GM19463 (cell line): Measurements from ENCODE around the gene SPDYE16.
"Not testable (repeated sequence)": the region's sequence is repeated elsewhere in the genome, so short reads cannot be mapped to it uniquely, and the experiment has no call there.

ENCODE experiments used
- ATAC-seq: cut with Tn5 transposase; IDR thresholded peaks from one replicate; pipeline ENCODE4 v1.9.1; 2021; ENCODE audit warnings: mild to moderate bottlenecking, moderate library complexity; ENCODE audit not compliant: unreplicated experiment

SPDYE16 gene

DNA sequence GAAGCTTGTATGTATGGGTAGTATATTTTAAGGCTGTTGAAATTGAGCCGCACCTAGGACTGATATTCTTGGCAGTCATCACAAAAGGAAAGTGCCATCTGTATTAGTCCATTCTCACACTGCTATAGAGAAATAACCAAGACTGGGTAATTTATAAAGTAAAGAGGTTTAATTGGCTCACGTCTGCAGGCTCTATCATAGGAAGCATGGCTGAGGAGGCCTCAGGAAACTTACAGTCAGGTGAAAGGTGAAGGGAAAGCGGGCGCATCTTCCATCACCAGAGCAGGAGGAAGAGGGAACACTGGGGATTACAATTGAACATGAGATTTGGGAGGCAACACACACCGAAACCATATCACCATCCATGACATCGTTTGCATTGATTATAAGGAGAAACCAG is 8.9 kb upstream of the SPDYE16 start:
- not testable (repeated sequence) for ATAC-seq

DNA sequence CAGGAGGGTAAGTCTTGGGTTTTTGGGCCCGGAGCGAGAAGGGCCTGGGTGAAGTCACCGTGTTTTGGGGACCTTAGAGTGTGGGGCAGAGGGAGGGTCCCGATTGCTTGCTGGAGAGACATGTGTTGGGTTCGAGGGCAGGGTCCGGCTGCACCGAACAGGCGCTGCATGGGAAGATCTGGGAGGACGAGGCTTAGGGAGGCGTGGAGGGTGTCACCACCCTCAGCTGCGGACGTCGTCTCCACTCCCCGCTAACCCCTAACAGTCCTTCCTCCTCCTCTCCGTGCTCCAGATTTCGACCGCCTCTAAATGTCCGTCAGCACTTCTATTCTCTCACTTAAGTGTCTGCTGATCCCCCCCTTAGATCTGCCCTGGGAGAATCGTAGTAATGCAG is 6.8 kb upstream of the SPDYE16 start:
- ATAC-seq = not testable (repeated sequence)

DNA sequence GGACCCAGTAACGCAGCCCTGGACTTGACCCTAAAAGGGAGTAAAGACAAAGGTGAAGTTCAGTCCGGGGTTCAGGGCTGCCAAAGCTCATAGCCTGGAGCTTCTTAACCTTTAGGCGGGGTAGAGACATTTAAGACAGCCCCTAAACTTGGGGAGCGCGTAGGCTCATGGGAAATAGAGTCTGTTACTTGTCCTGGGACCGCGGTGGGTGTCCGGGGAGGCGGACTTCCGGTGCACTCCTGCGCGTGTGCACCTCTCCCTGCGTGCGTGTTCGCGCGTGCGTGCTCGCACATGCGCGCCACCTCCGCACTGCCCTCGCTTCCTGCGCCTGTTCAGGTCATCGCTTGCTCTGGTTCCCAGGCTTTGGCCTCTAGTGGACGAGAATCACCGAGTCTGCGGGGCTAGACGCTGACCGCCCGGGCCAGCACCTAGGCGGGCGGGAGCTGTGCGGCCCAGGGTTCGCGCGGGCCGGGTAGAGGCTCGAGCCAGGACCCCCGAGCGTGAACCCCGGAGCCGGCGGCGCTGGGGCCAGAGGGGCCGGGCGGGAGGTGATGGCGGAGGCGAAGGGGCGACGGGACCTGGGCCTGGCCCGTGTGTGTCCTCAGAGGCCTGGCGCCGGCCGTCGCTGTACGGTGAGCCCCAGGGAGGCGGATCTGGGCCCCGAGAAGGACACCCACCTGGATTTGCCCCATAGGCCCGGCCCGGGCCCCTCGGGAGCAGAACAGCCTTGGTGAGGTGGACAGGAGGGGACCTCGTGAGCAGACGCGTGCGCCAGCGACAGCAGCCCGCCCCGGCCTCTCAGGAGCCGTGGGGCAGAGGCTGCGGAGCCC is 6.1 kb upstream of the SPDYE16 start:
- ATAC-seq = peak; percentile 98

DNA sequence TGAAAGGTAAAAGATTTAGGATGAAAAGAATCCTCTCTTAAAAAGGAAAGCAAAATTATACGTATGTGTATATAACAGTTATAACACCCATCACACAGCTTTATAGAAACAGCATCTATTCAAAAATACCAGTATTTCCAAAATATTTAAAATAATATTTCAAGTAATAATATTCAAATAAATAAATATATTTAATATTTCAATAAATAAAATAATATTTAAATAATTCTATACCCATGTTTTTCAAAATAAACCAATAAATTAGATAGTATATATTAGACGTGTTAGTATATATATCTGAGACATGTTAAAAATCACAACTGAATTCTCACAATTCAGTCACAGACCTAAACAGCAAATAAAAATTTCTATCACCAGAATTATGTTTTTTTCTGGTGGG is 11.5 kb downstream of the SPDYE16 start:
- not testable (repeated sequence) for ATAC-seq

DNA sequence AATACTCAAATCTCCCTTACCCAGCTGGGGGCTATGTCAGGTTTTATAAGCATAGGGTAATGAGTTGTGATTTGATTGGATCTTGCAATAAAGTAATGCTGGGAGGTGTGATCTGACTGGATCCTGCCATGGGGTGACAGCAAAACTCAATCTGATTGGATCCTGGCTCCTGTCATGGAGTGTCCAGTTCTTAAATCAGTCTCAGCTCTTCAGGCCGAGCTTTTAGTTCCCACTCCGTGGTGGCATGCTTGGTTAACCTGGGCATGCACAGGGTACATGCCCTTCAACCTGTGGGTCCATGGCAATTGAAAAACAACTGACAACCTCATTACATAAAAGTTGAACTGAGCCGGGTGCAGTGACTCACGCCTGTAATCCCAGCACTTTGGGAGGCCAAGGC is 16.9 kb downstream of the SPDYE16 start:
- not testable (repeated sequence) for ATAC-seq

DNA sequence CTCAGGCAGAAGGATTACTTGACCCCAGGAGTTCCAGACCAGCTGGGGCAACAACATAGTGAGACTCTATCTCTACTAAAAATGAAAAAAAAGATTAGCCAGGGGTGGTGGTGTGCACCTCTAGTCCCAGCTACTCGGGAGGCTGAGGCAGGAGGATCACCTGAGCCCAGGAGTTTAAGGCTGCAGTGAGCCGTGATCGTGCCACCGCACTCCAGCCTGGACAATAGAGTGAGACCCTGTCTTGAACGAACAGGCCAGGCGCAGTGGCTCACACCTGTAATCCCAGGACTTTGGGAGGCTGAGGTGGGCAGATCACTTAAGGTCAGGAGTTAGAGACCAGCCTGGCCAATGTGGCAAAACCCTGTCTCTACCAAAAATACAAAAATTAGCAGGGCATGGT is 26.2 kb downstream of the SPDYE16 start:
- ATAC-seq = not testable (repeated sequence)

DNA sequence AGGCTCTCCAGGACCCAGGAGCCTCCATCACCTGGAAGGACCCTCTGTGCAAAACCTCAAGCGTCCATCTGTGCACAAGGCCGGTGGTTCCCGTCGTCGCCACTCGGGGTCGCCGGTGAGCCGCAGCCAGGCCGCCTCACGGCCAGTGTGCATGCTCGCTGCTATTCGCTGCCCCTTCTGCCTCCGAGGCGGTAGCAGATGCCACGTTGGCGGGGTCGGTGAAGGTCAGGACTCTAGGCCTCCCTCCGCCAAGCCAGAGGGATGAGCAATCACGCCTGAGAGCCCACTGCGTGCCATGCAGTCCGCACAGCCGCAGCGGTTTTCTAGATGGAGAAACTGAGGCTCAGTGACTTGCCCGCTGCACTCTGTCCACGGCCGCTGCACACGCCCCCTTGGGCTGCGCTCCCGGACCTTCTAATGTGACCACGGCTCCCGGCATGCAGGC is 27.1 kb downstream of the SPDYE16 start:
- ATAC-seq = peak; percentile 60

DNA sequence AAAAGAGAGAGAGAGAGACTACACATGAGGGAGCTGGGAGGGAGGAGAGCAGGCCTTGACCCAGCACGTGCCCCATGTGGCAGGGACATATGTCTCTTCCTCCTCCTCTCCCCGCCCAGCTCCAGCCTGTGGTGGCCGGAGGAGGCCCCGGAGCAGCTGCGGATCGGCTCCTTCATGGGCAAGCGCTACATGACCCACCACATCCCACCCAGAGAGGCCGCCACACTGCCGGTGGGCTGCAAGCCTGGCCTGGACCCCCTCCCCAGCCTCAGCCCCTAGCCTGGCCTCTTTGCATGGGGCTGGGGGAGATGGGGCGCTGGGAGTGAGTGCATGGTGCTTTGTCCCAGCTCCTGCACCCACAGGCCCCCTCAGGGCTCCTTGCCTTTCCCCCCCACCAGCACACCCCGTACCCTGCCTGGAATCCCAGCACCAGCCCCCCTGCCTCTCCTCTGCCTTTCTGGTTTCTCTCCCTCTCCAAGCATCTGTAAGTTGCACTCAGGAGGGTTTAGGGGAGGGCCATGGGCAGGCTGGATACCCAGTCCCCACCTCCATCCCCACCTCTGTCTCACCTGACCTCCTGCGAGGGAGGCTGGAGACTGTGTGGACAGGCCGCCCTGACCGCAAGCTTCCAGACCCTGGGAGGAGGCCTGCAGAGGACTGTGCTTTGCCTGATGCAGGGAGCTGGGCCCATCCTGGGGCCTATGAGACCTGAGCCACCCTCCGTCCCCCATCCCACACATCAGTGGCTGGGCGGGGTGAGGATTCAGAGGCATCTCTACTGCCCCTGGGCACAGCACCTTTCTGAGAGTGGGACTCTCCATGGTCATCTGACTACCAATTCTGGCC is 27.9 kb downstream of the SPDYE16 start:
- no peak for ATAC-seq

DNA sequence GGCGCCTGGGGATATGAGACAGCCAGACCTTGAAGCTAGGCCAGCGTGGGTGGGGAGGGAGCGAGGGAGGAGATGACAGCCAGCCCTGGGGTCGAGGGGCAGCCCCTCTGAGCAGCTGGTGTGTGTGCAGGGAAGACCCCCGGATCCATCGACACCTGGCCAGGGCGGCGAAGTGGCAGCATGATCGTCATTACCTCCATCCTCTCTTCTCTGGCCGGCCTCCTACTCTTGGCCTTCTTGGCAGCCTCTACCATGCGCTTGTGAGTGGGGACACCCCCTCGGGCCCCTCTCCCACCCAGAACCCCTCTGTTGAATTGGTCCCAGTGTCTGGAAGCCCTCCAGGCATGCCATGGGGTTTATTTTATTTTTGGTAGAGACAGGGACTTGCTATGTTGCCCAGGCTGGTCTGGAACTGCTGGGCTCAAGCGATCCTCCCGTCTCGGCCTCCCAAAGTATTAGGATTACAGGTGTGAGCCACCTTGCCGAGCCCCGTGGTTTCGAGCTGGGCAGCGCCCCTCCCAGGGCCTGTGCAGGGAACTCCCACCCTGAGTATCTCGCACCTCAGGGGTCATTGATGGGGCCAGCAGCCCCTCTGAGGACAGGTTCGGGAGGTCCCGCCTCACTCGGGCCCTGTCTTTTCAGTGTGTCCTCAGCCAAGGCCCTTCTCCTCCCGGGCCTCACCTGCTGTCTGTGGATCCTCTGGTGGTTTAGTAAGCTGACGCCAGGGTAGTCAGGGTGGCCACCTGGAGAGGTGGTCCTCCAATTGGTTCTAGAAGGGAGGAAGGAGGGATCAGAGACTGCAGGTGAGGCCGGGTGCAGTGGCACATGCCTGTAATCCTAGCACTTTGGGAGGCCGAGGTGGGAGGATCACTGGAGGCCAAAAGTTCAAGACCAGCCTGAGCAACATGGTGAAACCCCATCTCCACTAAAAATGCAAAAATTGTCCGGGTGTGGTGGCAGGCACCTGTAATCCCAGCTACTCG is 29.0 kb downstream of the SPDYE16 start:
- no peak for ATAC-seq

DNA sequence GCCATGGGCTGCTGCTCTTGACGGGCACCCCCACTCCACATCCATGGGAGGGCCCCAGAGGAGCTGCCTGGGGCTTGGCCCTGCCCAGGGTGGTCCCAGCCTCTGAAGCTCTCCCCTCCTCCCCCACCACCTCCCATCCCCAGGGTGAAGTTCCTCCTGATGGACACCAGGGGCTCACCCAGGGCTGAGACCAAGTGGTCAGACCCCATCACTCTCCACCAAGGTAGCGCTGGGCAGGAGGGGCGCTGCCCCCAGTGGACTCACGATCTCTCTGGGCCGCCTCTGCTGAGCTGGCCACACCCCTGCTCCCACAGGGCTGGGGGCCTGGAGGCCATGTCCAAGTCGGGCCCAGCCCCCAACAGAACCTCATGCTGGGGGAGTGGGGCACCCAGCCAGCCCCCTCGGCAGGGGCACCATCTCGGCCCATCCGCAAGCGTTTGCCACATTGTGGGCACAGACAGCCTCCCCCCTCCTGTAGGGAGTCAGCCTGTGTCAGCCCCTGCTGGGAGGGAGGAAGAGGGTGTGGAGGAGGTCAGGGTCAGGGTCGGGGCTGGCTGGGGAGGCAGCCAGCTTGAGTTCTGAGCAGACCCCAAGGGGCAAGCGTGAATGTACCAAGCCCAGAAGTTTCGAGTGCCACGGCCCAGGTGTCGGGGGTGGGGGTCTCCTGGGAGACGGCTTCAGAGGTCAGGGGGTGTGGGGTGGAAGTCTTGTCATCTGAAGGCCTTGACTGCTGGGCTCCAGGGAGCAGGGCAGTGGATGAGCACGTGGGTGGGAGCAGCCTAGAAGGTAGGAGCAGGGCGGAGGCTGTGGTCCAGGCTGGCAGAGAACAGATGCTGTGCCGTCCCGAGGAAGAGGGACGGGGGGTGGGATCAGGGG is 29.9 kb downstream of the SPDYE16 start:
- ATAC-seq = no peak

DNA sequence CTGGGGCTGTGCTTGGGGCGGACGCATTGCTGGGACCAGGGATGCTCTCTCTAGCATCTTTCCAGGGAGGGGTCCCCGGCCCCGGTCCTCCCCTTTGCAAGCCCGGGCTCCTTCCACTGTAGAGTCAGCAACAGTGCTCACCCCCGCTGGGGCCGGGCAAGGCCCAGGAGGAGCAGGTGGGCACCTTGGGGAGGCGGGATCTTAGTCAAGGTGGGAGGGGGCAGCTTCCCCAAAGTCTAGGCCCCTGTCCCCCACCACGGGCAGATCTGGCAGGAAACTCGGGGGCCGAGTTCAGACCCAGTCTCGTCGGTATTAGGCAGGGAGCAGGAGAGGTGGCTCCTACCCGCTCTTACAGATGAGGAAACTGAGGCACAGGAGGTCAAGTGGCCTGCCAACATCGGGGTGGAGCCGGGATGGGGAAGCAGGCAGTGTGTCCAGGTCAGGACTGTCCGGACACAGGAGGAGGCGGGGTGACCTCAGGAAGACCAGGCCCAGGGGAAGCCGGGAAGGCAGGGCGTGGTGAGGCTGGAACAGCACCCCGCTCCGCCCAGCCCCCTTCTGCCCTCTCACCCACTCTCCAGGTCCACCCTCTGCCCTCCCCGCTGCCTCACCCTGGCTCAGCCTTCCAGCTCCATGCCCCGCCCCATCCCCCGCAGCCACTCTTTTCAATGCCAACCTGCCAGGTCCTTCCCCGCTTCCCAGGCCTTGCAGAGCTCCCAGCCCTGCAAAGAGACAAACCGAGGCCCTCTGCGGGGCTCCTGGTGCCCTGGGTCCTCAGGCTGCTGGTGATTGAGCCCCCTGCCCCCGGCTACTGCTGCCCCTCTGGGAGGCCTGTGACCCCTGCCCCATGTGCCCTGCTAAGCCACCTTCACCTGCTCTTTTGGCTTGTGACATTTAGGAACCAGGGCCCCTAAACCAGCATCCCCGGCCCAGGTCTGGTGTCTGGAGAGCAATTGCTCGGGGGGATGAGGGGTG is 30.9 kb downstream of the SPDYE16 start:
- ATAC-seq = not testable (repeated sequence)

DNA sequence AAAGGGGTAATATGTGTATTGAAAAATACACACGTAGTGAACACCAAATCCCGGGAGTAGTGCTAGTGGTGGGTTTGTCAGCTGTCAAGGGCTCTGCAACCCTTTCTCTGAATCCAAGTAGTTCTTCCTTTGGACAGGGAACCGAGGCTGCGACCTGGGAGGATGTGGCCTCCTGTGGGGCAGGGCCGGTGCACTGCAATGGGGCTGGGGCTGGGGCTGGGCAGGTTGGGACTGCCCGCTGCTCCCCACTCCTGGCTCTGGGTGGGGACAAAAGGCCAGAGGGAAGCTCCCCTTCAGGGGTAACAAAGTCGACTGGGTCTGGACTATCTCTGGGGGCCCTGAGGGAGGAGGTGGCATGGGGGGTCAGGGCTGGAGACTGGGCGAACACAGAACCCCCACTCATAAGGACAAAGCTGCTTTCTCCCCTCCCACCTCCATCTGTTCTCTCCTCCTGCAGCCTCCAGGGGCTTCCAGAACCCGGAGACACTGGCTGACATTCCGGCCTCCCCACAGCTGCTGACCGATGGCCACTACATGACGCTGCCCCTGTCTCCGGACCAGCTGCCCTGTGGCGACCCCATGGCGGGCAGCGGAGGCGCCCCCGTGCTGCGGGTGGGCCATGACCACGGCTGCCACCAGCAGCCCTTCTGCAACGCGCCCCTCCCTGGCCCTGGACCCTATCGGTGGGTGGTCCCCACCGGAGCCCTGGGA is 31.7 kb downstream of the SPDYE16 start:
- ATAC-seq = not testable (repeated sequence)

DNA sequence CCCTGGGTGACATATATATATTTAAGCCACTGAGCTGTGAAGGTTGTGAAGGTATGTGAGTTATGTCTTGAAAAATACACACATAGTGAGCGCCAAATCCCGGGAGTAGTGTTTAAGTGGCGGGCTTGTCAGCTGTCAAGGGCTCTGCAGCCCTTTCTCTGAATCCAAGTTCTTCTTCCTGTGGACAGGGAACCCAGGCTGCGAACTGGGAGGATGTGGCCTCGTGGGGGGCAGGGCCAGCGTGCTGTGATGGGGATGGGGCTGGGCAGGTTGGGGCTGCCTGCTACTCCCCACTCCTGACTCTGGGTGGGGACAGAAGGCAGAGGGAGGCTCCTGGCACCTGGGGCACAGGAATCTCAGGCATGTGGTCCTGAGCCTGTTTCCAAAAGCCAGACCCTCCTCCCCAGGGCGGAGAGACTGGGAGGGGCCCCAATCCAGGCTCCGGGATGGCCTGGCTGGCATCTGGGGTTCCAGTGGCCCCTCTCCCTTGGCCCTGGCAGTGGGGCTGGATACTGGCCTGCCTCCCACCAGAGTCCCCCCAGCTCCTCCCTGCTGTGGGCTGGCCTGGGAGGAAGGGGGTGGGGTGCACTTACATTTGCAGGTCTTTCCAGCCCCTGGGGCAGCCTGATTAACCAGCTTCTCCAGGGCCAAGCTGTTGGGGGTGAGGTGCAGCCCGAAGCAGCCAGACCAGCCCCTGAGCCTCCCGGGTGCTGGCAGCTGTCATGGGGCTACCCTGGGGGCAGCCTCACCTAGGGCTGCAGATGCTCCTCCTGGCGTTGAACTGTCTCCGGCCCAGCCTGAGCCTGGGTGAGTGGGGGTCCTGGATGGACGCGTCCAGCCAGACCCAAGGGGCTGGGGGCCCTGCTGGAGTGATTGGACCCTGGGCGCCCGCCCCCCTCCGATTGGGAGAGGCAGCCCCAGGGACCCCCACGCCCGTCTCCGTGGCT is 32.9 kb downstream of the SPDYE16 start, which contains the start of gene UPK3B:
UPK3B (plus strand) TSS at position 622 of the 947 bp plus-strand sequence; CDS start at position 723, 101 bp downstream.
- ATAC-seq = no peak

DNA sequence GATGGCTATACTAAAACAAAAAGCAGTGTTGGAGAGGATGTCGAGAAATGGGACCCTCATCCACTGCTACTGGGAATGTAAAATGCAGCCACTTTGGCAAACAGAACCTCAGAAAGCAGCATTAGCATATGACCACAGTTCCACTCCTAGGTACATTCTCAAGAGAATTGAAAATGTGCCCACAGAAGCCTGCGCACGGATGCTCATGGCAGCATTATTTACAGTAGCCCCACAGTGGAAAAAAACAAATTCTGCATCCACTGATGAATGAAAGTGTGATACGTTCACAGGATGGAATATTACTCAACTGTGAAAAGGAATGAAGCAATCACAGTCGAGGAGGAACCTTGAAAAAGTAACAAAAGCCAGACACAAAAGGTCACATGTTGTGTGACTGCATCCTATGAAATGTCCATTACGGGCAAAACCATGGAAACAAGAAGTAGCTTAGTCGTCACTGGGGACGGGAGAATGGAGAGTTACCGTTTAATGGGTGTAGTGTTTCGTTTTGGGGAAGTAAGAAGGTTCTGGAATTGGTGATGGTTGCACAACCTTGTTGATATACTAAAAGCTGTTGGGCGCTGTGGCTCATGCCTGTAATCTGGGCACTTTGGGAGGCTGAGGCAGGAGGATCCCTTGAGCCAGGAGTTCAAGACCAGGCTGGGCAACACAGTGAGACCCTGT is 35.2 kb downstream of the SPDYE16 start:
- ATAC-seq = no peak

DNA sequence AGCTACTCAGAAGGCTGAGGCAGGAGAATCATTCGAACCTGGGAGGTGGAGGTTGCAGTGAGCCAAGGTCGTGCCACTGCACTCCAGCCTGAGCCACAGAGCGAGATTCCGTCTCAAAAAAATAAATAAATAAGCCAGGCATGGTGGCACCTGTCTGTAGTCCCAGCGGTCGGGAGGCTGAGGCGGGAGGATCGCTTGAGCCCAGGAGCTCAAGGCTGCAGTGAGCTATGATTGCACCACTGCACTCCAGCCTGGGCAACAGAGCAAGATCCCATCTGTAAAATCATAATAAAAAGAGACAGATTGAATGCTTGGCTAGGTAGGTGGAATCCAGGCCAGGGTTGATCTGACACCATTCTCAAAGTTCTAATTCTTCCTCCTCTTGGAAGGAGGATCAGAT is 36.5 kb downstream of the SPDYE16 start:
- ATAC-seq = not testable (repeated sequence)

DNA sequence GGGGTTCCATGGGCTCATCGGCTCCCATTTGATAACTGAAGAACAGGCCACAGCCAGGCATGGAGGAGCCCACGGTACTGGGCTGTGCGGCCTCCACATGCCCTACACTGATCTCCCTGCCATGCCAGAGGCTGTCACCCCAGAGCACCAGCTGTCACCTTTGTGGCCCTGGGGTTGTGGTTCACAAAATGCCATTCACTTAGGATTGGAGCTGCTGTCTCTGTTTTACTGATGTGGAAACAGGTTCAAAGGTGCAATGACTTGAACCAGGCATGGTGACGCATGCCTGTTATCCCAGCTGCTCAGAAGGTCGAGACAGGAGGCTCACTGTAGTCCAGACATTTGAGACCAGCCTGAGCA is 37.0 kb downstream of the SPDYE16 start:
- ATAC-seq = no peak
